Nephron progenitor cell (in vitro differentiated cells): ENCODE results near the gene RAB25.
A peak's percentile ranks its signal among the peaks of the same experiment; 100 is the strongest.

ENCODE experiments used
- DNase-seq: peaks from one replicate; pipeline ENCODE4 v3.0.0; 2021
- H3K27ac Mint-ChIP-seq: 2 replicates; pipeline ENCODE4 v1.8.0; 2021; ENCODE audit warnings: mild to moderate bottlenecking, moderate library complexity, mixed read lengths
- H3K27me3 Mint-ChIP-seq: 2 replicates; pipeline ENCODE4 v1.8.0; 2021; ENCODE audit warnings: mild to moderate bottlenecking, low read depth, mixed read lengths; ENCODE audit not compliant: poor library complexity
- H3K36me3 Mint-ChIP-seq: 2 replicates; pipeline ENCODE4 v1.8.0; 2021; ENCODE audit warnings: low read depth, mixed read lengths
- H3K4me1 Mint-ChIP-seq: 2 replicates; pipeline ENCODE4 v1.8.0; 2021; ENCODE audit warnings: mixed read lengths
- H3K4me3 Mint-ChIP-seq: 2 replicates; pipeline ENCODE4 v1.8.0; 2021; ENCODE audit warnings: mild to moderate bottlenecking, moderate library complexity, mixed read lengths
- H3K9me3 Mint-ChIP-seq: 2 replicates; pipeline ENCODE4 v1.8.0; 2021; ENCODE audit warnings: mild to moderate bottlenecking, moderate library complexity, mixed read lengths
- TF ChIP-seq, protein P1 (sequence below): fragments of 200-600 bp; sonication (generic); IDR thresholded peaks from 2 replicates; pipeline ENCODE4 v1.5.0; 2021; ENCODE audit warnings: antibody characterized with exemption

RAB25 gene

DNA sequence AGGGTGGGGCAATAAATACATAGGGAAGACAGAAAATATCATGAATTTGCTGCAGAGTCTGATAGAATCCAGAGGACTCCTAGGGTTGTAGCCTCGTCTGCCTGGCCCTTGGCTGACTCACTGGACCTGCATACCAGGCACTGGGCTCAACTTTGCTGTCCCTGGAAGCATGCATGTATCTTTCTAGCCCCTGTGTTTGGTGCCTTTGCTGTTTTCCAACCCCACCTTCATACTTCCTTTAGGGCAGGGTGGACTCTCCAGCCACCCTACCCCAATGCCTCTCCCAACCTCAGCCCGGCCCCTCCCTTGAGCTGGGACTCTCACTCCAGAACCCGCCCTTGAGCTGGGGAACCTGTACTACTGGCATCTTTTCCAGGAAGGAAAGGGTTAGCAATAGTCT lies 1.2 kb downstream of the RAB25 start:
- Mint-ChIP-seq H3K9me3 (no peaks in the 10 kb centered on the region), H3K4me3 (no peak overlapping the region)

DNA sequence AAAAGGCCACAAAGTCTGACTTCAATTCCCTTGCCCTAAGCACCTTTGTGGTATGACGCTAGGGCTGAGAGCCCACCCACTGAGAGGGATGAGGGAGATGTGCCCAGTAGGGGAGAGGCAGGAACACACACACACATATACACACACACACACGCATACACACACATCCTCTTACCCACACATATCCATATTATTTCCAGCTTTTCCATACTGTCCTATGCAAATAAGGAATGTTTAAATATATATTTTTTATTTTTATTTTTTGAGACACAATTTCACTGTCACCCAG lies 3.0 kb downstream of the RAB25 start:
- H3K4me3 Mint-ChIP-seq, result no peak overlapping the region
- no peak for DNase-seq
- no peaks in the 10 kb centered on the region for H3K9me3 Mint-ChIP-seq
- TF ChIP-seq, protein P1, sequence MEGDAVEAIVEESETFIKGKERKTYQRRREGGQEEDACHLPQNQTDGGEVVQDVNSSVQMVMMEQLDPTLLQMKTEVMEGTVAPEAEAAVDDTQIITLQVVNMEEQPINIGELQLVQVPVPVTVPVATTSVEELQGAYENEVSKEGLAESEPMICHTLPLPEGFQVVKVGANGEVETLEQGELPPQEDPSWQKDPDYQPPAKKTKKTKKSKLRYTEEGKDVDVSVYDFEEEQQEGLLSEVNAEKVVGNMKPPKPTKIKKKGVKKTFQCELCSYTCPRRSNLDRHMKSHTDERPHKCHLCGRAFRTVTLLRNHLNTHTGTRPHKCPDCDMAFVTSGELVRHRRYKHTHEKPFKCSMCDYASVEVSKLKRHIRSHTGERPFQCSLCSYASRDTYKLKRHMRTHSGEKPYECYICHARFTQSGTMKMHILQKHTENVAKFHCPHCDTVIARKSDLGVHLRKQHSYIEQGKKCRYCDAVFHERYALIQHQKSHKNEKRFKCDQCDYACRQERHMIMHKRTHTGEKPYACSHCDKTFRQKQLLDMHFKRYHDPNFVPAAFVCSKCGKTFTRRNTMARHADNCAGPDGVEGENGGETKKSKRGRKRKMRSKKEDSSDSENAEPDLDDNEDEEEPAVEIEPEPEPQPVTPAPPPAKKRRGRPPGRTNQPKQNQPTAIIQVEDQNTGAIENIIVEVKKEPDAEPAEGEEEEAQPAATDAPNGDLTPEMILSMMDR, result no peak
- H3K4me1 Mint-ChIP-seq, result peaks cover 41% of the 10 kb centered on the region
- H3K27me3 Mint-ChIP-seq, result peaks cover 10% of the 10 kb centered on the region
- no peak overlapping the region for H3K27ac Mint-ChIP-seq
- no peaks in the 10 kb centered on the region for H3K36me3 Mint-ChIP-seq

More for the DNA sequence above, 1.2 kb downstream of the RAB25 start:
- TF ChIP-seq, protein P1, result no peak
- Mint-ChIP-seq H3K27ac (no peak overlapping the region), H3K27me3 (peaks cover 10% of the 10 kb centered on the region), H3K4me1 (peaks cover 36% of the 10 kb centered on the region), H3K36me3 (peaks cover 7% of the 10 kb centered on the region)
- no peak for DNase-seq

DNA sequence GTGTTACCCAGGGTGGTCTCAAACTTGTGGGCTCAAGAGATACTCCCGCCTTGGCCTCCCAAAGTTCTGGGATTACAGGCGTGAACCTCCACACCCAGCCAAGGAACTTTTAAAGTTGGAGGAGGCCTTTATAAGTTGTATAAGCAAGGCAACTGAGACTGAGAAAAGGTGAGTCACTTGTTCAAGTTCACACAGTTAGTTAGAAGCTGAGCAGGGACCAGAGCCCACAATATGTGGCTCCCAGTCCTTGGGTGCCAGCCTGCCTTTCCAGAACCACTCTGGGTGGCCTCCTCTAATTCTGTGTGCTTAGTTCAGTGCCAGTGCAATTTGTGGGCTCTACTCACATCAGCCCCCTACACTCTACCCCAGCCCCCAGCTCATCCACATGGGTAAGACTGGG lies 3.7 kb downstream of the RAB25 start:
- peaks cover 10% of the 10 kb centered on the region for H3K27me3 Mint-ChIP-seq
- no peaks in the 10 kb centered on the region for H3K9me3 Mint-ChIP-seq
- H3K36me3 Mint-ChIP-seq, result peaks cover 3% of the 10 kb centered on the region
- H3K4me1 Mint-ChIP-seq, result peaks cover 43% of the 10 kb centered on the region
- no peak overlapping the region for H3K4me3 Mint-ChIP-seq
- TF ChIP-seq, protein P1, result no peak
- no peak for DNase-seq
- no peak overlapping the region for H3K27ac Mint-ChIP-seq

DNA sequence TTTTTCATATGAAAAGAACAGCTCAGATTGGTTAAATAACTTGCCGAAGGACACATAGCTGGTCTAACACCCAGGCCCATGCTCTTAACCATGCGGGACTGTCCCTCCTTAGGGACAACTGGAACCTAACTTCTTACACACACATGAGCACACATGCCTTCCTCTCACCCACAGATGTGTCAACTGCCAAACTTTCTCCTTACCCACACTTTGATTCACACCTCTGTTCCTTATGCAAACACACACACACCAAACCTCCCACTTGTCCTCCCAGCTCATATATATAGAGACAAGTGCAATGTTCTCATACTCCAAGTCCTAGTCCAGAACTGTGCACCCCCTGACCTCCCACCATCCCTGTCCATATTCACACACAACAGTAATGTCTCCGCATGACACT lies 4.3 kb downstream of the RAB25 start:
- peak overlapping the region; percentile 24 for H3K27ac Mint-ChIP-seq
- no peak for DNase-seq
- peaks cover 5% of the 10 kb centered on the region for H3K36me3 Mint-ChIP-seq
- H3K9me3 Mint-ChIP-seq, result no peaks in the 10 kb centered on the region
- peaks cover 7% of the 10 kb centered on the region for H3K27me3 Mint-ChIP-seq
- H3K4me1 Mint-ChIP-seq, result peaks cover 49% of the 10 kb centered on the region
- peak overlapping the region; percentile 1 for H3K4me3 Mint-ChIP-seq
- TF ChIP-seq, protein P1, result no peak

DNA sequence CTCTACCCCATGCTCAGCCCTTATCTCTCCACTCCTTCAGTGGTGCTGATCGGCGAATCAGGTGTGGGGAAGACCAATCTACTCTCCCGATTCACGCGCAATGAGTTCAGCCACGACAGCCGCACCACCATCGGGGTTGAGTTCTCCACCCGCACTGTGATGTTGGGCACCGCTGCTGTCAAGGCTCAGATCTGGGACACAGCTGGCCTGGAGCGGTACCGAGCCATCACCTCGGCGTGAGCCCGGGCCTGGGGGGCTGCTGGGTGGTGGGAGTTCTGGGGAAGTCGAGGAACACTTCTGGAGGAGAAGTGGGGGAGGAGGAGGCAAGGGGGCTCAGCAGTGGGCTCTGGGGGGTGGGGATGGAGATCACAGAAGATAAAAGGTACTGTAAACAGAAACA lies 4.9 kb downstream of the RAB25 start:
- no peak overlapping the region for H3K4me3 Mint-ChIP-seq
- no peak for DNase-seq
- H3K36me3 Mint-ChIP-seq, result peaks cover 5% of the 10 kb centered on the region
- no peaks in the 10 kb centered on the region for H3K9me3 Mint-ChIP-seq
- TF ChIP-seq, protein P1, result no peak
- peak overlapping the region; percentile 59 for H3K27ac Mint-ChIP-seq
- H3K4me1 Mint-ChIP-seq, result peaks cover 54% of the 10 kb centered on the region
- H3K27me3 Mint-ChIP-seq, result peaks cover 3% of the 10 kb centered on the region

DNA sequence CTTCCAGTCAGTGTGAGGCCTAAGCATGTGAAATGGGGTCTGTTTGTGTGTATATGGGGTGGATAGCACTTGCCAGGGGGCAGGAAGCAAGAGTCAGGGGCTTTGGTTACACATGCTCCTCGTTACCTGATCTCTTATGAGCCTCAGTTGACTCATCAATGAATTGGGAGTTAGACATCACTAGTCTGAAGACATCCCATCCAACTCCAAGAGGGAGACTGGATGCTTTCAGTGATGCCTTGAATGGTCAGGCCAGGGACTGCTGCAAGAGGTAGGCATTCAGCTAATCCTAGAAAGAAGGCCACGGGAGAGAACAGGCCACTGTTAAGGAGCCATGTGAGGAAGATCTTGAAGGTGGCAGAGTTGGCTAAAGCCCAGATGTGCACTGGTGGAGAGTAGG lies 6.3 kb downstream of the RAB25 start:
- TF ChIP-seq, protein P1, result no peak
- peaks cover 1% of the 10 kb centered on the region for H3K27me3 Mint-ChIP-seq
- DNase-seq, result no peak
- no peak overlapping the region for H3K4me3 Mint-ChIP-seq
- H3K36me3 Mint-ChIP-seq, result peaks cover 10% of the 10 kb centered on the region
- H3K9me3 Mint-ChIP-seq, result no peaks in the 10 kb centered on the region
- peak overlapping the region; percentile 82 for H3K27ac Mint-ChIP-seq
- H3K4me1 Mint-ChIP-seq, result peaks cover 55% of the 10 kb centered on the region
